ENCODE measurements around the gene PPME1. TPM values are rescaled to one million over a fixed set of nuclear protein-coding genes. Genes with fewer than 3 reads are reported as not detected.

Gene PPME1
- total RNA-seq, 1 experiment from 2014 or later, result 66.2 TPM

GRCh38 chr11:74288911-74289310 lies 117.8 kb downstream of the PPME1 start:
- H3K27ac ChIP-seq (ENCODE audit: low read length), result peak overlapping the region; percentile 84
- H3K9me2 ChIP-seq (replicated peaks; ENCODE audit: low read length), result no peaks in the 10 kb centered on the region
- CTCF ChIA-PET, result no interaction called here
- no peaks in the 10 kb centered on the region for H3K79me2 ChIP-seq (ENCODE audit: low read length)
- DNase-seq, result no peak
- ATAC-seq, result no peak
- no peak overlapping the region for H2AFZ ChIP-seq (ENCODE audit: low read length)
- no peak overlapping the region for H3K4me3 ChIP-seq (ENCODE audit: low read length)
- no peaks in the 10 kb centered on the region for H4K20me1 ChIP-seq (ENCODE audit: low read length)
- TF ChIP-seq EZH2 (IDR thresholded peaks at IDR 0.05; ENCODE audit: low read length, unreplicated experiment), result no peak
- TF ChIP-seq, protein P1, sequence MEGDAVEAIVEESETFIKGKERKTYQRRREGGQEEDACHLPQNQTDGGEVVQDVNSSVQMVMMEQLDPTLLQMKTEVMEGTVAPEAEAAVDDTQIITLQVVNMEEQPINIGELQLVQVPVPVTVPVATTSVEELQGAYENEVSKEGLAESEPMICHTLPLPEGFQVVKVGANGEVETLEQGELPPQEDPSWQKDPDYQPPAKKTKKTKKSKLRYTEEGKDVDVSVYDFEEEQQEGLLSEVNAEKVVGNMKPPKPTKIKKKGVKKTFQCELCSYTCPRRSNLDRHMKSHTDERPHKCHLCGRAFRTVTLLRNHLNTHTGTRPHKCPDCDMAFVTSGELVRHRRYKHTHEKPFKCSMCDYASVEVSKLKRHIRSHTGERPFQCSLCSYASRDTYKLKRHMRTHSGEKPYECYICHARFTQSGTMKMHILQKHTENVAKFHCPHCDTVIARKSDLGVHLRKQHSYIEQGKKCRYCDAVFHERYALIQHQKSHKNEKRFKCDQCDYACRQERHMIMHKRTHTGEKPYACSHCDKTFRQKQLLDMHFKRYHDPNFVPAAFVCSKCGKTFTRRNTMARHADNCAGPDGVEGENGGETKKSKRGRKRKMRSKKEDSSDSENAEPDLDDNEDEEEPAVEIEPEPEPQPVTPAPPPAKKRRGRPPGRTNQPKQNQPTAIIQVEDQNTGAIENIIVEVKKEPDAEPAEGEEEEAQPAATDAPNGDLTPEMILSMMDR (conservative IDR thresholded peaks at IDR 0.05; ENCODE audit: low read depth, low read length), result no peak
- TF ChIP-seq EZH2phosphoT487 (IDR thresholded peaks at IDR 0.05; ENCODE audit: borderline replicate concordance, low read length), result no peak
- POLR2A ChIA-PET (ENCODE audit: unreplicated experiment), result interaction anchor here (0.6 kb wide), 1 partner anchor 314 kb away, joined by 4 read pairs; no protein-coding TSS in a partner anchor
- H3K4me2 ChIP-seq (ENCODE audit: low read length), result no peak overlapping the region
- BruUV-seq (replicated peaks), result no TSS peak
- no peaks in the 10 kb centered on the region for H3K27me3 ChIP-seq (ENCODE audit: low read length)
- peak overlapping the region; percentile 53 for H3K9ac ChIP-seq (ENCODE audit: low read length)
- H3F3A ChIP-seq (ENCODE audit: low read length, unreplicated experiment), result no peaks in the 10 kb centered on the region
- no peaks in the 10 kb centered on the region for H3K9me3 ChIP-seq (ENCODE audit: low read length)
- no peaks in the 10 kb centered on the region for H3K36me3 ChIP-seq (ENCODE audit: low read depth, low read length)
- H3K4me1 ChIP-seq (ENCODE audit: insufficient read depth, low read length), result peaks cover 29% of the 10 kb centered on the region
- intact Hi-C loops (cut with micrococcal nuclease), result no loop called here

- H3K9me2 ChIP-seq (replicated peaks; ENCODE audit: low read length), result no peaks in the 10 kb centered on the region
- DNase-seq (no peak), ATAC-seq (no peak)
- no peak overlapping the region for H2AFZ ChIP-seq (ENCODE audit: low read length)
- no peaks in the 10 kb centered on the region for H3K27me3 ChIP-seq (ENCODE audit: low read length)
- ChIA-PET CTCF (no interaction called here), POLR2A (ENCODE audit: unreplicated experiment) (interaction anchor here (0.6 kb wide), 1 partner anchor 27 kb away, joined by 3 read pairs; no protein-coding TSS in a partner anchor)
- H3K9ac ChIP-seq (ENCODE audit: low read length), result no peak overlapping the region
- no peaks in the 10 kb centered on the region for H3K4me1 ChIP-seq (ENCODE audit: insufficient read depth, low read length)
- TF ChIP-seq, protein P1 (conservative IDR thresholded peaks at IDR 0.05; ENCODE audit: low read depth, low read length), result 0 out of 2 replicates have a peak, but pooled peaks have one; percentile 11
- TF ChIP-seq EZH2 (IDR thresholded peaks at IDR 0.05; ENCODE audit: low read length, unreplicated experiment), result no peak
- no peaks in the 10 kb centered on the region for H3F3A ChIP-seq (ENCODE audit: low read length, unreplicated experiment)
- no peaks in the 10 kb centered on the region for H3K9me3 ChIP-seq (ENCODE audit: low read length)
- H4K20me1 ChIP-seq (ENCODE audit: low read length), result no peaks in the 10 kb centered on the region
- intact Hi-C loops (cut with micrococcal nuclease), result no loop called here
- no peak overlapping the region for H3K27ac ChIP-seq (ENCODE audit: low read length)
- H3K4me2 ChIP-seq (ENCODE audit: low read length), result no peak overlapping the region
- no peak overlapping the region for H3K4me3 ChIP-seq (ENCODE audit: low read length)
- H3K36me3 ChIP-seq (ENCODE audit: low read depth, low read length), result no peaks in the 10 kb centered on the region
- H3K79me2 ChIP-seq (ENCODE audit: low read length), result no peaks in the 10 kb centered on the region
- no TSS peak for BruUV-seq (replicated peaks)
These were observed 126.4 kb downstream of the PPME1 start for GRCh38 chr11:74297484-74297883.

DNA sequence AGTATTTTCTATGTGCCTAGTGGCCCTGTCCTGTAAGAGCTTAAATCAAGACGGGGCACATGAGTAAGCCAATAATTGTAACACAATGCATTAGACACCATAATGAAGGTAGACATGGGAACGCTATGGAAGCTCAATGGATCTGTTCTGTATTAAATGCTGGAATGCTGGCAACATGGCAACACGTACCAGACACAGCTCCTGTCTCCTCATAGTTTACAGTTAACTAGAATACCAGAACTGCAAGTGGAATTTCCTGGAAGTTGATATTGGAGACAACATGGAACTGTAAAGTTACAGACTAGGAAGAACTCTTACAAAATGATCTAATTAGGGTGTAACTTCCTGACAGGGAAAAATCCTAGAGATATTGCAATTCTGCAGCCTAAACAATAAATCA lies 127.9 kb downstream of the PPME1 start:
- Histone ChIP-seq H3K9ac (ENCODE audit: low read length) (no peak overlapping the region), H4K20me1 (ENCODE audit: low read length) (no peaks in the 10 kb centered on the region), H3K4me3 (ENCODE audit: low read length) (no peak overlapping the region), H3K9me3 (ENCODE audit: low read length) (no peaks in the 10 kb centered on the region), H3F3A (ENCODE audit: low read length, unreplicated experiment) (no peaks in the 10 kb centered on the region), H2AFZ (ENCODE audit: low read length) (no peak overlapping the region), H3K9me2 (replicated peaks; ENCODE audit: low read length) (no peaks in the 10 kb centered on the region), H3K4me2 (ENCODE audit: low read length) (no peak overlapping the region), H3K27ac (ENCODE audit: low read length) (no peak overlapping the region), H3K27me3 (ENCODE audit: low read length) (no peaks in the 10 kb centered on the region), H3K4me1 (ENCODE audit: insufficient read depth, low read length) (no peaks in the 10 kb centered on the region), H3K79me2 (ENCODE audit: low read length) (no peaks in the 10 kb centered on the region), H3K36me3 (ENCODE audit: low read depth, low read length) (no peaks in the 10 kb centered on the region)
- ChIA-PET POLR2A (ENCODE audit: unreplicated experiment) (no interaction called here), CTCF (no interaction called here)
- intact Hi-C loops (cut with micrococcal nuclease), result no loop called here
- DNase-seq, result no peak
- no peak for ATAC-seq
- no TSS peak for BruUV-seq (replicated peaks)
- TF ChIP-seq EZH2phosphoT487 (IDR thresholded peaks at IDR 0.05; ENCODE audit: borderline replicate concordance, low read length) (no peak), EZH2 (IDR thresholded peaks at IDR 0.05; ENCODE audit: low read length, unreplicated experiment) (no peak)
- TF ChIP-seq, protein P1 (conservative IDR thresholded peaks at IDR 0.05; ENCODE audit: low read depth, low read length), result no peak

Other genes with a start within 250 kb of the PPME1 start
- 0.29 and 0.46 TPM in 2 replicates for gene DNAJB13, start 220.3 kb upstream of the PPME1 start, total RNA-seq (2014; rRNA removed)
- gene UCP2, start 188.4 kb upstream of the PPME1 start, total RNA-seq (2014; rRNA removed), result 6.4 and 11.9 TPM in 2 replicates
- gene UCP3, start 162.2 kb upstream of the PPME1 start, total RNA-seq (2014; rRNA removed), result 1.2 and 1.8 TPM in 2 replicates
- gene C2CD3, start 287 bp upstream of the PPME1 start, total RNA-seq (2014; rRNA removed), result 27.3 and 32.6 TPM in 2 replicates
- 2.0 and 3.7 TPM in 2 replicates for gene P4HA3, start 140.4 kb downstream of the PPME1 start, total RNA-seq (2014; rRNA removed)
- 1.9 and 2.0 TPM in 2 replicates for gene PGM2L1, start 227.1 kb downstream of the PPME1 start, total RNA-seq (2014; rRNA removed)

Data from PC-3 (cell line).